Panc1 (cell line): ENCODE results near the gene PAX3. TPM values are rescaled to one million over a fixed set of nuclear protein-coding genes. Genes with fewer than 3 reads are reported as not detected.

Experiments
- ATAC-seq: fragments of 200-7000 bp; cut with Tn5 transposase; 2 replicates; pipeline ENCODE4 v1.9.1; 2020; ENCODE audit warnings: mild to moderate bottlenecking, moderate library complexity
- BruUV-seq: library from RNA; stranded (reverse); fragments of 400-500 nt; replicated peaks from 2 replicates; lab custom pipeline; 2021; lab: Mats Ljungman, UMichigan
- CTCF ChIA-PET: fragments of 300-600 bp; sonication (Branson Sonifier 250); formaldehyde crosslinking; loops from one replicate; lab custom pipeline; 2022; ENCODE audit warnings: antibody characterized with exemption; lab: Charles Lee
- POLR2A ChIA-PET: fragments of 300-600 bp; sonication (Branson Sonifier 250); formaldehyde crosslinking; loops from one replicate; lab custom pipeline; 2022; ENCODE audit warnings: antibody characterized with exemption; lab: Charles Lee
- DNase-seq: peaks from one replicate; pipeline ENCODE4 v3.0.0-alpha.2; 2010; ENCODE audit warnings: low read depth, low spot score
- H3K27ac ChIP-seq: 2 replicates; pipeline ENCODE4 v1.5.1; 2011; ENCODE audit warnings: mild to moderate bottlenecking, low read length, inconsistent platforms
- H3K27me3 ChIP-seq: fragments of 200-500 bp; sonication (Bioruptor generic); 2 replicates; pipeline ENCODE4 v1.6.0; 2014; ENCODE audit warnings: low read length, inconsistent platforms; ENCODE audit not compliant: control insufficient read depth, insufficient read depth
- H3K36me3 ChIP-seq: fragments of 200-500 bp; sonication (Bioruptor generic); 2 replicates; pipeline ENCODE4 v1.5.1; 2014; ENCODE audit warnings: inconsistent platforms, mild to moderate bottlenecking, low read length, moderate library complexity; ENCODE audit not compliant: control insufficient read depth, insufficient read depth
- H3K4me1 ChIP-seq: 2 replicates; pipeline ENCODE4 v1.5.1; 2011; ENCODE audit warnings: inconsistent platforms, mild to moderate bottlenecking, low read length, moderate library complexity; ENCODE audit not compliant: control insufficient read depth, insufficient read depth
- H3K4me3 ChIP-seq, 2 experiments: 2 replicates each; pipeline ENCODE4 v1.5.1; 2011 to 2012; ENCODE audit warnings: low read depth in 2 of 2, low read length in 2 of 2, mild to moderate bottlenecking in 2 of 2, inconsistent platforms in 1 of 2, moderate library complexity in 1 of 2
- H3K9me3 ChIP-seq: fragments of 200-500 bp; sonication (Bioruptor generic); 2 replicates; pipeline ENCODE4 v1.5.1; 2014; ENCODE audit warnings: low read depth, mild to moderate bottlenecking, inconsistent platforms, low read length, moderate library complexity; ENCODE audit not compliant: control insufficient read depth, insufficient read depth
- CTCF ChIP-seq: fragments of 450-650 bp; IDR thresholded peaks from 2 replicates; pipeline ENCODE4 v1.5.1; 2017; ENCODE audit warnings: mild to moderate bottlenecking
- POLR2AphosphoS5 ChIP-seq: IDR thresholded peaks from 2 replicates; pipeline ENCODE4 v1.6.1; 2012; ENCODE audit warnings: mild to moderate bottlenecking, low read depth, low read length, moderate library complexity
- REST ChIP-seq, 2 experiments: IDR thresholded peaks; 2 replicates each; pipeline ENCODE4 v1.6.1; 2011 to 2012; ENCODE audit warnings: low read depth in 2 of 2, control low read depth in 1 of 2, low read length in 1 of 2, mild to moderate bottlenecking in 1 of 2, moderate library complexity in 1 of 2; ENCODE audit not compliant: insufficient read depth in 1 of 2
- SIN3A ChIP-seq: IDR thresholded peaks from 2 replicates; pipeline ENCODE4 v1.6.1; 2012; ENCODE audit warnings: low read depth, mild to moderate bottlenecking, low read length, moderate library complexity, borderline replicate concordance; ENCODE audit not compliant: insufficient read depth
- TCF7L2 ChIP-seq: IDR thresholded peaks from 2 replicates; pipeline ENCODE4 v1.6.1; 2011; ENCODE audit warnings: mild to moderate bottlenecking, low read depth, low read length, inconsistent platforms
- in situ Hi-C: cut with HindIII; loops from 2 replicates; pipeline ENCODE4 v1.10.0; 2016; ENCODE audit warnings: low sequenced_read_pairs, low pct_unique_long_range_greater_than_20kb
- intact Hi-C: fragments of 100-400 bp; cut with micrococcal nuclease; formaldehyde crosslinking; loops from one replicate; pipeline ENCODE4 v1.10.0; 2022; ENCODE audit not compliant: unreplicated experiment
- total RNA-seq: library from RNA; stranded (reverse); gene quantifications from one replicate; pipeline ENCODE4 v1.2.1, GENCODE V29; 2021; ENCODE audit not compliant: unreplicated experiment

PAX3 gene
- total RNA-seq, 1 experiment from 2014 or later: not detected

GRCh38 chr2:222338374-222338773, 39.6 kb upstream of the PAX3 start:
- no TSS peak for BruUV-seq
- no peaks in the 10 kb centered on the region for H3K27me3 ChIP-seq
- in situ Hi-C loops: no loop called here
- no peak for TF ChIP-seq REST (IDR thresholded peaks at IDR 0.05; ENCODE audit: insufficient read depth in 1 of 2, low read depth in 2 of 2, low read length in 1 of 2)
- no peak for TF ChIP-seq POLR2AphosphoS5
- no peak for TF ChIP-seq SIN3A
- TF ChIP-seq CTCF: no peak
- no peak for TF ChIP-seq TCF7L2
- intact Hi-C loops: no loop called here
- ChIA-PET POLR2A (no interaction called here), CTCF (no interaction called here)
- no peaks in the 10 kb centered on the region for H3K9me3 ChIP-seq
- no peak for DNase-seq
- H3K36me3 ChIP-seq: no peaks in the 10 kb centered on the region
- H3K27ac ChIP-seq: no peak overlapping the region
- no peak overlapping the region for H3K4me3 ChIP-seq
- no peaks in the 10 kb centered on the region for H3K4me1 ChIP-seq
- ATAC-seq: no peak

- in situ Hi-C loops: no loop called here
- ATAC-seq: no peak
- intact Hi-C loops: no loop called here
- Histone ChIP-seq H3K27me3 (no peaks in the 10 kb centered on the region), H3K4me3 (no peak overlapping the region), H3K36me3 (no peaks in the 10 kb centered on the region), H3K9me3 (no peaks in the 10 kb centered on the region), H3K27ac (no peak overlapping the region), H3K4me1 (no peaks in the 10 kb centered on the region)
- ChIA-PET POLR2A (no interaction called here), CTCF (no interaction called here)
- BruUV-seq: no TSS peak
- TF ChIP-seq CTCF: no peak
- no peak for TF ChIP-seq POLR2AphosphoS5
- no peak for TF ChIP-seq REST (IDR thresholded peaks at IDR 0.05; ENCODE audit: insufficient read depth in 1 of 2, low read depth in 2 of 2, low read length in 1 of 2)
- no peak for TF ChIP-seq TCF7L2
- no peak for TF ChIP-seq SIN3A
- DNase-seq: no peak
Measured at GRCh38 chr2:222336931-222337330, 38.1 kb upstream of the PAX3 start.
